NOMO-1 (cell line): ENCODE data around the gene NPIPB6.

Source experiments
- DNase-seq, 2 experiments: peaks; one replicate each; lab custom pipeline; 2025; ENCODE audit not compliant: unreplicated experiment in 2 of 2; lab: John Stamatoyannopoulos, UW

Gene NPIPB6

DNA sequence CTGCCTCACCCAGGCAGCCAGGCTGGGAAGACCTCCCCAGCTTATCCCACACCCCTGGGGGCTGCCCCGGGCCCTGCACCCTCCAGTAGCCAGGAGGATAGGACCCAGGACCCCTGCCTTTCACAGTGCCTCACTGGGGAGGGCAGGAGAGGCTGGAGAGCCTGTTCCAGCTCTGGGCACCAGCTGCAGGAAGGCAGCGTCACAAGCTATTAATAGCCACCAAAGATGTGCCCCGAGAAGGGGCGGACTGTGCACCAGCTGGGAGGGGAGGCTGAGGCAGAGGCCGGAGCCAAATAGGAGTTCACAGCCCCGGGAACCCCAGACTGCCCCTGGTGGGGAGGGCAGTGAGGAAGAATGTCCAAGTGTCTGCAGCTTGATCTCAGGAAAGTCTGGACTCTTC is 62.2 kb downstream of the NPIPB6 start:
- no peak for DNase-seq

- DNase-seq: no peak
Measured at GRCh38 chr16:28300327-28300726, 63.0 kb downstream of the NPIPB6 start.

- DNase-seq: no peak
Measured at GRCh38 chr16:28298511-28298878, 64.8 kb downstream of the NPIPB6 start.

DNA sequence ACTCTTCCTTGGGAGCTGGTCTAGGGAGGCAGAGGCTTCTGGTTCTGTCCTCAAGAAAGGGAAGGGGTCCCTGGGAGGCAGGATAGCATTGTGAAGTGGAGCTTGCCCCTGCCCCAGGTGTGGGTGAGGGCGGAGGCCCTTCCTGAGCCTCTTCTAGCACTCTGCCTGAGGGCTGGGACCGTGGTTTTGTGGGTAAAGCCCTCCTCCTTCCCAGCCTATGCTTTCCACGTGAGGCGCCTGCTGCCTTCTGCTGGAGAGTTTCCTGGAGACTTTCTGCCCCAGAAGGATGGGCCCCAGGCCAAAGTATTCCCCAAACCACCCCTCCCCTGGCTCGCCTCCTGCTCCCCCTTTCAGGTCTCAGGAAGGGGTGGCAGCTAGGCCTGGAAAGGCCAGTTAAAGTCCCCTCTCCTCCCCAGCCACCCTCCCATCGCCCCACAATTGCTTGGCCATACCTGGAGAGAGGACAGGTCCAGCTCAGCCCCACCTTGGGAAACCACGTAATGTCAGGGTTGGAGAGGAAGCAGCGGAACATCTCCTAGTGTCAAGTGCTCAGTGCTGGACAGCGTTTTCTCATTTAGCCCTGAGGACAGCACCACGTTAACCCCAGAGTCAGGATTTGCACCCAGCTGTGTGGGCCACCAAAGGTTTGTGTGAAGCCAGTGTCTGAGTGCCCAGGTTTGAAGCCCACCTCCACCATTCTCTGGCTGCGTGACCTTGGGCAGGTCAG is 65.4 kb downstream of the NPIPB6 start:
- no peak for DNase-seq

DNA sequence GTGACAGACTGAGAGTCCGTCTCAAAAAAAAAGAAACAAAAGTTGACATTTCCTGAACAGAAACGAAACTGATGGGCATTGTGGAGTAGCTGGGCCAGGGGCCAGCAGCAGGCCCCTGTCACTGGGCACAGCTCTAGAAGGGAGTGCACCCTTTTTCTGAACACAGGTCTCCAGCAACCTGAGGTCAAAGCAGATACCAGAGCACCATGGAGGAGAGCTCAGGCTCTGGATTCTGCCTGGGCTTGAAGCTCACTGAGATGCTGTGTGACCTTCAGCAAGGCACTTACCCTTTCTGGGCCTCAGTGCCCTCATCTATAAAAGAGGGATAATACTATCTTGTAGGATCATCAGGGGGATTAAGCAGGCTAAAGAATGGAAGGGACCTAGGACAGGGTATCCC is 66.0 kb downstream of the NPIPB6 start:
- DNase-seq: no peak

DNA sequence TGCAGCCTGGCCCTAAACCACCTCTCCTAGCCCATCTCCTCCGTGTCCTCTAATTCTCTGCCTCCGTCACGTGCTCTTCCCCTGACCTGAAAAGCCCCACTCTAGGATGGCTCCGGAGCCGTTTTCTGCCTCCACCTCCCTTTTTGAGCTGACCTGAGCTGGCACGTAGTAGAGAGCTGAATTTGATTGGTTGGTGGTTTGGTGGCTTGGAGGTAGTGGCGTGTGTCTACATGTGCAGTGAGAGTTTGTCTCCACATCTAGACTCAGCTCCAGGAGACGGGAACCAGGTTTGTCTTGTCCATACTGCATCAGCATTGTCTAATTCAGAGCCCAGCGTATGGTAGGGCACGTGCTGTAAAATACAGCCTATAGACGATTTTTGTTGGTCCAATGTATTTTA is 68.0 kb downstream of the NPIPB6 start:
- no peak for DNase-seq

DNA sequence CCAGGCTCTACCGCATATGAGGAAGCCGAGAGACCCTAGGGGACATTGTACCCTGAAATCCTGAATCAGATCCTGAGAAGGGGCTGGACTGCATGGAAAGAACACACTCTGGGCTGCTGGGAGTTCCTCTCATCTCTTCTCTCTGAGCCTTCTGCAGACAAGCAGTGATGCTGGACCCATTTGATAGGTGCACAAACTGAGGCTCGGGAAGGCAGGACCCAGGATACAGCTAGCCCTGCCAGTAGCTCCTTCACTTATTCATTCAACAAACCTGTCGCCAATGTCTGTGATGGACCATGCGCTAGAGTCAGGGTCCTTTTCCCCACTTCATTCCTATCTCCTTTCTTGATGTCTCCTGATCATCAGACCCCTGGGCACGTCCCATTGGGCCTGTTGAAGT is 69.1 kb downstream of the NPIPB6 start:
- DNase-seq: no peak

- DNase-seq: no peak
Measured at GRCh38 chr16:28293601-28293960, 69.7 kb downstream of the NPIPB6 start.

GRCh38 chr16:28292731-28293600 is 70.3 kb downstream of the NPIPB6 start:
- no peak for DNase-seq
